Hepatocyte (in vitro differentiated cells): ENCODE results near the gene CCNK. TPM values are rescaled to one million over a fixed set of nuclear protein-coding genes. Genes with fewer than 3 reads are reported as not detected.

Experiments used
- DNase-seq: peaks from one replicate; pipeline ENCODE4 v3.0.0-alpha.2; 2016; ENCODE audit warnings: low spot score
- H2AFZ ChIP-seq: fragments of 200-600 bp; sonication (generic); 2 replicates; pipeline ENCODE4 v1.6.0; 2016; ENCODE audit warnings: antibody characterized with exemption, mild to moderate bottlenecking
- H3K27ac ChIP-seq: fragments of 200-600 bp; sonication (generic); 2 replicates; pipeline ENCODE4 v1.5.1; 2016; ENCODE audit warnings: mild to moderate bottlenecking
- H3K27me3 ChIP-seq: fragments of 200-600 bp; sonication (generic); 2 replicates; pipeline ENCODE4 v1.6.1; 2016
- H3K36me3 ChIP-seq: fragments of 200-600 bp; sonication (generic); replicated peaks from 2 replicates; pipeline ENCODE4 v1.5.1; 2016; ENCODE audit warnings: low read depth; ENCODE audit not compliant: insufficient read depth
- H3K4me1 ChIP-seq: fragments of 200-600 bp; sonication (generic); 2 replicates; pipeline ENCODE4 v1.5.1; 2016; ENCODE audit warnings: mild to moderate bottlenecking, moderate library complexity; ENCODE audit not compliant: insufficient read depth
- H3K4me2 ChIP-seq: fragments of 200-600 bp; sonication (generic); 2 replicates; pipeline ENCODE4 v1.6.0; 2016
- H3K4me3 ChIP-seq: fragments of 200-600 bp; sonication (generic); 2 replicates; pipeline ENCODE4 v1.5.1; 2016; ENCODE audit warnings: mild to moderate bottlenecking
- H3K79me2 ChIP-seq: fragments of 200-600 bp; sonication (generic); 2 replicates; pipeline ENCODE4 v1.6.0; 2017; ENCODE audit warnings: mild to moderate bottlenecking
- H3K9me2 ChIP-seq: fragments of 200-600 bp; sonication (generic); replicated peaks from 2 replicates; pipeline ENCODE4 v1.6.0; 2017; ENCODE audit warnings: mild to moderate bottlenecking; ENCODE audit not compliant: insufficient read depth
- H3K9me3 ChIP-seq: fragments of 200-600 bp; sonication (generic); 2 replicates; pipeline ENCODE4 v1.5.1; 2016; ENCODE audit warnings: low read depth, mild to moderate bottlenecking
- H4K20me1 ChIP-seq: fragments of 200-600 bp; sonication (generic); 2 replicates; pipeline ENCODE4 v1.6.0; 2016; ENCODE audit warnings: mild to moderate bottlenecking; ENCODE audit not compliant: insufficient read depth, poor library complexity, severe bottlenecking
- CTCF ChIP-seq: fragments of 200-600 bp; sonication (generic); IDR thresholded peaks from 2 replicates; pipeline ENCODE4 v1.5.1; 2016; ENCODE audit warnings: antibody characterized with exemption, mild to moderate bottlenecking; ENCODE audit not compliant: poor library complexity
- EZH2 ChIP-seq: fragments of 200-600 bp; sonication (generic); IDR thresholded peaks from 2 replicates; pipeline ENCODE4 v1.6.1; 2016; ENCODE audit warnings: antibody characterized with exemption, mild to moderate bottlenecking, borderline replicate concordance
- EZH2phosphoT487 ChIP-seq: fragments of 200-600 bp; sonication (generic); IDR thresholded peaks from one replicate; pipeline ENCODE4 v1.6.1; 2018; ENCODE audit warnings: antibody characterized with exemption, mild to moderate bottlenecking, low read depth, moderate library complexity; ENCODE audit not compliant: unreplicated experiment, severe bottlenecking
- WGBS: methylation state at CpG from one replicate; pipeline ENCODE4 v1.1.6; 2016; ENCODE audit warnings: low lambda C conversion rate; ENCODE audit errors: missing lambda C conversion rate; 5-methylcytosine and 5-hydroxymethylcytosine counted together
- polyA plus RNA-seq: library from polyadenylated mRNA; unstranded; fragments of >200 nt; fragmentation: Nextera tagmentation; extraction: Ambion mirVana; gene quantifications from 2 replicates; pipeline ENCODE4 v1.2.1, GENCODE V29; 2016
- total RNA-seq: library from RNA; depleted of rRNA; stranded (reverse); fragments of >200 nt; gene quantifications from 2 replicates; pipeline ENCODE4 v1.2.3, GENCODE V29; 2014

Gene CCNK
- total and polyA plus RNA-seq, 2 experiments from 2014 or later = 11.1 to 15.6 TPM

GRCh38 chr14:99535908-99536778, 54.9 kb downstream of the CCNK start:
- Histone ChIP-seq H3K4me3 (no peak overlapping the region), H3K9me3 (no peaks in the 10 kb centered on the region), H4K20me1 (peaks cover 6% of the 10 kb centered on the region), H3K27me3 (no peaks in the 10 kb centered on the region), H2AFZ (no peak overlapping the region), H3K79me2 (peaks cover 96% of the 10 kb centered on the region), H3K4me1 (peaks cover 33% of the 10 kb centered on the region), H3K36me3 (no peaks in the 10 kb centered on the region), H3K9me2 (no peaks in the 10 kb centered on the region), H3K27ac (no peak overlapping the region), H3K4me2 (no peak overlapping the region)
- 93% methylated on average over 23 of the region's 24 CpGs for WGBS
- TF ChIP-seq EZH2 (no peak), EZH2phosphoT487 (no peak)
- DNase-seq = no peak

- no peaks in the 10 kb centered on the region for H3K9me3 ChIP-seq
- H3K4me1 ChIP-seq = peaks cover 36% of the 10 kb centered on the region
- H2AFZ ChIP-seq = no peak overlapping the region
- H4K20me1 ChIP-seq = peaks cover 13% of the 10 kb centered on the region
- DNase-seq = peak; percentile 89
- no peak for TF ChIP-seq CTCF
- TF ChIP-seq EZH2 = no peak
- TF ChIP-seq EZH2phosphoT487 = no peak
- WGBS = 29% methylated on average over 6 of the region's 6 CpGs
- no peaks in the 10 kb centered on the region for H3K9me2 ChIP-seq
- no peaks in the 10 kb centered on the region for H3K36me3 ChIP-seq
- peak overlapping the region; percentile 60 for H3K4me2 ChIP-seq
- peaks cover 96% of the 10 kb centered on the region for H3K79me2 ChIP-seq
- H3K27ac ChIP-seq = peak overlapping the region; percentile 74
- H3K4me3 ChIP-seq = no peak overlapping the region
- H3K27me3 ChIP-seq = no peaks in the 10 kb centered on the region
These were observed 56.2 kb downstream of the CCNK start for GRCh38 chr14:99537399-99537798.

- 75% methylated on average over 9 of the region's 9 CpGs for WGBS
- Histone ChIP-seq H3K27me3 (no peaks in the 10 kb centered on the region), H3K27ac (peak overlapping the region; percentile 74), H3K79me2 (peaks cover 98% of the 10 kb centered on the region), H3K36me3 (no peaks in the 10 kb centered on the region), H2AFZ (no peak overlapping the region), H4K20me1 (peaks cover 16% of the 10 kb centered on the region), H3K9me2 (no peaks in the 10 kb centered on the region), H3K4me3 (no peak overlapping the region), H3K4me1 (peaks cover 36% of the 10 kb centered on the region), H3K9me3 (no peaks in the 10 kb centered on the region), H3K4me2 (no peak overlapping the region)
- TF ChIP-seq CTCF = no peak
- no peak for TF ChIP-seq EZH2phosphoT487
- TF ChIP-seq EZH2 = no peak
- DNase-seq = no peak
These were observed 57.1 kb downstream of the CCNK start for GRCh38 chr14:99538275-99538674.

- TF ChIP-seq CTCF (no peak), EZH2 (no peak)
- DNase-seq = no peak
- Histone ChIP-seq H3K4me1 (peaks cover 36% of the 10 kb centered on the region), H3K27ac (no peak overlapping the region), H3K4me3 (no peak overlapping the region), H4K20me1 (peaks cover 20% of the 10 kb centered on the region), H3K9me2 (no peaks in the 10 kb centered on the region), H3K4me2 (no peak overlapping the region), H3K9me3 (no peaks in the 10 kb centered on the region), H2AFZ (no peak overlapping the region), H3K36me3 (no peaks in the 10 kb centered on the region), H3K27me3 (no peaks in the 10 kb centered on the region), H3K79me2 (peaks cover 98% of the 10 kb centered on the region)
- 84% methylated on average over 5 of the region's 5 CpGs for WGBS
These were observed 57.5 kb downstream of the CCNK start for GRCh38 chr14:99538733-99539132.
